Osteoblast (primary cell): ENCODE data around the gene EPB41L4B. TPM values are rescaled to one million over a fixed set of nuclear protein-coding genes. Genes with fewer than 3 reads are reported as not detected.

Experiments
- DNase-seq: peaks from one replicate; pipeline ENCODE4 v3.0.0; 2011; ENCODE audit warnings: low spot score, mixed read lengths; ENCODE audit not compliant: insufficient read length; ENCODE audit errors: missing footprints
- H2AFZ ChIP-seq: 2 replicates; pipeline ENCODE4 v1.6.0; 2011; ENCODE audit warnings: mild to moderate bottlenecking, low read length
- H3K27ac ChIP-seq: 2 replicates; pipeline ENCODE4 v1.5.1; 2011; ENCODE audit warnings: mild to moderate bottlenecking, low read depth, low read length, moderate library complexity
- H3K27me3 ChIP-seq: 2 replicates; pipeline ENCODE4 v1.6.0; 2012; ENCODE audit warnings: mild to moderate bottlenecking, control low read depth, inconsistent platforms, low read length, moderate library complexity; ENCODE audit not compliant: insufficient read depth
- H3K36me3 ChIP-seq: 2 replicates; pipeline ENCODE4 v1.5.1; 2011; ENCODE audit warnings: mild to moderate bottlenecking, low read length, control low read depth, moderate library complexity; ENCODE audit not compliant: insufficient read depth
- H3K4me1 ChIP-seq: 2 replicates; pipeline ENCODE4 v1.5.1; 2011; ENCODE audit warnings: mild to moderate bottlenecking, low read length, control low read depth, moderate library complexity; ENCODE audit not compliant: insufficient read depth
- H3K4me2 ChIP-seq: 2 replicates; pipeline ENCODE4 v1.6.0; 2011; ENCODE audit warnings: mild to moderate bottlenecking, low read length; ENCODE audit not compliant: insufficient read depth
- H3K4me3 ChIP-seq: fragments of 200-600 bp; sonication (generic); 3 replicates; pipeline ENCODE4 v1.5.1; 2012; ENCODE audit warnings: mild to moderate bottlenecking, low read length, inconsistent platforms; ENCODE audit not compliant: insufficient read depth
- H3K79me2 ChIP-seq: 2 replicates; pipeline ENCODE4 v1.6.0; 2012; ENCODE audit warnings: mild to moderate bottlenecking, low read length, control low read depth, inconsistent platforms; ENCODE audit not compliant: insufficient read depth
- H3K9me3 ChIP-seq: 2 replicates; pipeline ENCODE4 v1.5.1; 2011; ENCODE audit warnings: low read depth, low read length, control low read depth
- H4K20me1 ChIP-seq: 2 replicates; pipeline ENCODE4 v1.6.0; 2012; ENCODE audit warnings: mild to moderate bottlenecking, low read length, control low read depth; ENCODE audit not compliant: insufficient read depth
- CTCF ChIP-seq: IDR thresholded peaks from 2 replicates; pipeline ENCODE4 v1.5.1; 2011; ENCODE audit warnings: mild to moderate bottlenecking, low read depth, low read length, moderate library complexity; ENCODE audit errors: extremely low read depth
- total RNA-seq: library from RNA; depleted of rRNA; stranded (reverse); fragments of >200 nt; gene quantifications from 2 replicates; pipeline ENCODE4 v1.2.3, GENCODE V29; 2012

Gene EPB41L4B
- total RNA-seq, 1 donor: 2.2 TPM

GRCh38 chr9:109311286-109311685 lies 9.6 kb downstream of the EPB41L4B start:
- DNase-seq: no peak

GRCh38 chr9:109310486-109310901 lies 10.4 kb downstream of the EPB41L4B start:
- TF ChIP-seq CTCF: no peak
- Histone ChIP-seq H3K27me3 (no peaks in the 10 kb centered on the region), H4K20me1 (no peaks in the 10 kb centered on the region), H3K27ac (no peak overlapping the region), H3K36me3 (no peaks in the 10 kb centered on the region), H3K9me3 (no peaks in the 10 kb centered on the region), H3K4me3 (peak overlapping the region; percentile 25), H2AFZ (no peak overlapping the region), H3K4me1 (peaks cover 25% of the 10 kb centered on the region), H3K79me2 (no peaks in the 10 kb centered on the region), H3K4me2 (peak overlapping the region; percentile 78)
- no peak for DNase-seq

More at GRCh38 chr9:109311286-109311685, 9.6 kb downstream of the EPB41L4B start:
- Histone ChIP-seq H4K20me1 (no peaks in the 10 kb centered on the region), H3K27ac (no peak overlapping the region), H3K36me3 (no peaks in the 10 kb centered on the region), H2AFZ (no peak overlapping the region), H3K4me2 (peak overlapping the region; percentile 15), H3K9me3 (no peaks in the 10 kb centered on the region), H3K4me3 (no peak overlapping the region), H3K27me3 (no peaks in the 10 kb centered on the region), H3K4me1 (peaks cover 30% of the 10 kb centered on the region), H3K79me2 (no peaks in the 10 kb centered on the region)
- TF ChIP-seq CTCF: no peak

- Histone ChIP-seq H3K4me3 (no peak overlapping the region), H3K4me2 (no peak overlapping the region), H3K27ac (no peak overlapping the region), H3K9me3 (no peaks in the 10 kb centered on the region), H3K36me3 (no peaks in the 10 kb centered on the region), H3K4me1 (peaks cover 25% of the 10 kb centered on the region), H2AFZ (no peak overlapping the region), H3K79me2 (no peaks in the 10 kb centered on the region), H3K27me3 (no peaks in the 10 kb centered on the region), H4K20me1 (no peaks in the 10 kb centered on the region)
- TF ChIP-seq CTCF: no peak
- no peak for DNase-seq
Measured at GRCh38 chr9:109309282-109309681, 11.6 kb downstream of the EPB41L4B start.

GRCh38 chr9:109307380-109308240 lies 13.2 kb downstream of the EPB41L4B start:
- no peak overlapping the region for H2AFZ ChIP-seq
- H3K79me2 ChIP-seq: no peaks in the 10 kb centered on the region
- no peak overlapping the region for H3K27ac ChIP-seq
- H3K4me3 ChIP-seq: no peak overlapping the region
- H3K4me2 ChIP-seq: no peak overlapping the region
- no peaks in the 10 kb centered on the region for H3K27me3 ChIP-seq
- TF ChIP-seq CTCF: no peak
- no peak for DNase-seq
- H3K9me3 ChIP-seq: no peaks in the 10 kb centered on the region
- peaks cover 25% of the 10 kb centered on the region for H3K4me1 ChIP-seq
- no peaks in the 10 kb centered on the region for H3K36me3 ChIP-seq
- no peaks in the 10 kb centered on the region for H4K20me1 ChIP-seq
